Endothelial cell of umbilical vein (primary cell): ENCODE data around the gene MS4A4A. TPM values are rescaled to one million over a fixed set of nuclear protein-coding genes. Genes with fewer than 3 reads are reported as not detected.

ENCODE experiments used
- BruUV-seq: library from RNA; stranded (reverse); fragments of 400-500 nt; replicated peaks from 2 replicates; lab custom pipeline; 2021; lab: Mats Ljungman, UMichigan
- CTCF ChIA-PET: fragments of 300-600, 350-600 bp; sonication (Branson Sonifier 250); formaldehyde crosslinking; loops from one replicate; lab custom pipeline; 2021; ENCODE audit warnings: antibody characterized with exemption, inconsistent platforms; lab: Charles Lee
- POLR2A ChIA-PET: fragments of 300-600, 350-600 bp; sonication (Branson Sonifier 250); formaldehyde crosslinking; loops from one replicate; lab custom pipeline; 2021; ENCODE audit warnings: antibody characterized with exemption, inconsistent platforms; lab: Charles Lee
- DNase-seq: peaks from one replicate; pipeline ENCODE4 v3.0.0-alpha.2; 2011; ENCODE audit warnings: low read depth, low spot score
- FAIRE-seq: peaks from 2 replicates; lab custom pipeline; 2011; peaks lifted over from hg19 to GRCh38; lab: Jason Lieb, UNC
- H2AFZ ChIP-seq: 2 replicates; pipeline ENCODE4 v1.6.0; 2012; ENCODE audit warnings: low read depth, low read length, control low read depth, inconsistent platforms
- H3K27ac ChIP-seq: 2 replicates; pipeline ENCODE4 v1.5.1; 2011; ENCODE audit warnings: low read depth, mild to moderate bottlenecking, control low read depth, low read length, moderate library complexity; ENCODE audit not compliant: insufficient read depth
- H3K27me3 ChIP-seq, 2 experiments: 2 replicates each; pipeline versions ENCODE4 v1.6.0 to v1.6.1; 2011; ENCODE audit warnings: low read length in 2 of 2, mixed read lengths in 1 of 2; ENCODE audit not compliant: control insufficient read depth in 2 of 2, insufficient read depth in 2 of 2
- H3K36me3 ChIP-seq, 2 experiments: 2 replicates in 1 of 2; 3 replicates in 1 of 2; pipeline ENCODE4 v1.5.1; 2011; ENCODE audit warnings: low read length in 2 of 2, mild to moderate bottlenecking in 1 of 2, moderate library complexity in 1 of 2; ENCODE audit not compliant: control insufficient read depth in 2 of 2, insufficient read depth in 2 of 2; ENCODE audit errors: extremely low read depth in 1 of 2
- H3K4me1 ChIP-seq: 3 replicates; pipeline ENCODE4 v1.5.1; 2011; ENCODE audit warnings: mild to moderate bottlenecking, low read length; ENCODE audit not compliant: control insufficient read depth, insufficient read depth; ENCODE audit errors: extremely low read depth
- H3K4me2 ChIP-seq: 2 replicates; pipeline ENCODE4 v1.6.1; 2011; ENCODE audit warnings: low read length, control low read depth, mixed read lengths; ENCODE audit not compliant: insufficient read depth
- H3K4me3 ChIP-seq, 3 experiments: fragments of 200-600 bp in 1 of 3; sonication (generic), shearing (Covaris generic) in 1 of 3; replicated peaks in 1 of 3; 2 replicates each; pipeline ENCODE4 v1.5.1; 2011 to 2016; ENCODE audit warnings: control low read depth in 3 of 3, low read length in 3 of 3, mild to moderate bottlenecking in 2 of 3, inconsistent platforms in 1 of 3, low read depth in 1 of 3, moderate library complexity in 1 of 3; ENCODE audit not compliant: insufficient read depth in 1 of 3
- H3K79me2 ChIP-seq: 2 replicates; pipeline ENCODE4 v1.6.0; 2012; ENCODE audit warnings: low read length, inconsistent platforms; ENCODE audit not compliant: control insufficient read depth, insufficient read depth
- H3K9ac ChIP-seq: replicated peaks from 2 replicates; pipeline ENCODE3; 2011; ENCODE audit warnings: low read length, control low read depth; ENCODE audit not compliant: insufficient read depth; ENCODE audit errors: extremely low read depth
- H3K9me1 ChIP-seq: replicated peaks from 3 replicates; pipeline ENCODE4 v1.6.0; 2011; ENCODE audit warnings: mild to moderate bottlenecking, low read length; ENCODE audit not compliant: control insufficient read depth, insufficient read depth; ENCODE audit errors: extremely low read depth
- H3K9me3 ChIP-seq: replicated peaks from 2 replicates; pipeline ENCODE4 v1.5.1; 2012; ENCODE audit warnings: low read length, inconsistent platforms; ENCODE audit not compliant: control insufficient read depth, insufficient read depth
- H4K20me1 ChIP-seq: replicated peaks from 2 replicates; pipeline ENCODE3; 2011; ENCODE audit warnings: mild to moderate bottlenecking, low read length; ENCODE audit not compliant: control insufficient read depth, insufficient read depth; ENCODE audit errors: extremely low read depth
- EZH2 ChIP-seq: IDR thresholded peaks from 2 replicates; pipeline ENCODE4 v1.6.1; 2012; ENCODE audit warnings: borderline replicate concordance, low read depth, mild to moderate bottlenecking, moderate library complexity, low read length, inconsistent platforms; ENCODE audit not compliant: severe bottlenecking
- FOS ChIP-seq: IDR thresholded peaks from 2 replicates; pipeline ENCODE4 v1.6.1; 2011; ENCODE audit warnings: mild to moderate bottlenecking, low read length, moderate library complexity, borderline replicate concordance; ENCODE audit not compliant: insufficient read depth
- GATA2 ChIP-seq: IDR thresholded peaks from 2 replicates; pipeline ENCODE4 v1.7.0; 2011; ENCODE audit warnings: low read depth, mild to moderate bottlenecking, moderate library complexity, mixed read lengths, low read length; ENCODE audit not compliant: insufficient read length, insufficient read depth
- JUN ChIP-seq: IDR thresholded peaks from 2 replicates; pipeline ENCODE4 v1.6.1; 2011; ENCODE audit warnings: borderline replicate concordance, low read depth; ENCODE audit not compliant: insufficient read length, insufficient read depth
- MAX ChIP-seq: IDR thresholded peaks from 2 replicates; pipeline ENCODE4 v1.6.1; 2011; ENCODE audit not compliant: insufficient read depth, insufficient read length
- MYC ChIP-seq: IDR thresholded peaks from one replicate; pipeline ENCODE4 v1.6.1; 2011; ENCODE audit warnings: mild to moderate bottlenecking, low read depth, low read length
- POLR2A ChIP-seq: IDR thresholded peaks from 2 replicates; pipeline ENCODE4 v1.6.1; 2012; ENCODE audit warnings: low read depth, mild to moderate bottlenecking, control low read depth, low read length
- POLR2AphosphoS5 ChIP-seq: IDR thresholded peaks from 2 replicates; pipeline ENCODE4 v1.6.1; 2012; ENCODE audit warnings: low read depth, mild to moderate bottlenecking, control low read depth, low read length, moderate library complexity; ENCODE audit not compliant: insufficient read depth
- dilution Hi-C: fragments of 300-500 bp; cut with MboI; formaldehyde crosslinking; loops from one replicate; pipeline ENCODE4 v1.15.0; 2019; ENCODE audit warnings: low sequenced_read_pairs; ENCODE audit not compliant: extremely low pct_ligation_motif_present
- intact Hi-C: fragments of 100-400 bp; cut with micrococcal nuclease; formaldehyde crosslinking; loops from one replicate; pipeline ENCODE4 v1.10.0; 2022
- polyA plus RNA-seq, 4 experiments: library from polyadenylated mRNA; depleted of rRNA in 3 of 4; stranded (reverse) in 3 of 4; unstranded in 1 of 4; fragments of >200 nt; gene quantifications; 2 replicates each; pipeline versions ENCODE4 v1.2.1 to v1.2.3, GENCODE V29; 2011 to 2012; ENCODE audit warnings: missing spikeins in 1 of 4
- total RNA-seq: library from RNA; stranded (reverse); gene quantifications from 2 replicates; pipeline ENCODE4 v1.2.3, GENCODE V29; 2021
- TF ChIP-seq, protein P1 (sequence below), 2 donors: IDR thresholded peaks; 1 replicate in 1 of 2; 2 replicates in 1 of 2; pipeline ENCODE4 v1.5.1; 2011; ENCODE audit warnings: low read length in 2 of 2, mild to moderate bottlenecking in 2 of 2, moderate library complexity in 2 of 2, control low read depth in 1 of 2, inconsistent platforms in 1 of 2, low read depth in 1 of 2; ENCODE audit not compliant: insufficient read depth in 1 of 2; ENCODE audit errors: extremely low read depth in 1 of 2

The MS4A4A gene
- total and polyA plus RNA-seq, 2 donors (not counting 3 experiments of a cell fraction or from before 2014, with no cell fraction given) = 0.19 TPM; not detected in 1

DNA sequence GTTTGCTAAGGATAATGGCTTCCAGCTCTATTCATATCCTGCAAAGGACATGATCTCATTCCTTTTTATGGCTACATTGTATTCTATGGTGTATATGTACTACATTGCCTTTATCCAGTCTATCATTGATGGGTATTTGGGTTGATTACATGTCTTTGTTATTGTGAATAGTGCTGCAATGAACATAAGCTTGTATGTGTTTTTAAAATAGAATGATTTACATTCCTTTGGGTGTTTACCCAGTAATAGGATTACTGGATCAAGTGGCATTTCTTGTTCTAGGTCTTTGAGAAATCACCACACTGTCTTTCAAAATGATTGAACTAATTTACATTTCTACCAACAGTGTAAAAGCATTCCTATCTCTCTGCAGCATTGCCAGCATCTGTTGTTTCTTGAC, 40.6 kb downstream of the MS4A4A start:
- POLR2A ChIA-PET = no interaction called here
- FAIRE-seq = no peak

DNA sequence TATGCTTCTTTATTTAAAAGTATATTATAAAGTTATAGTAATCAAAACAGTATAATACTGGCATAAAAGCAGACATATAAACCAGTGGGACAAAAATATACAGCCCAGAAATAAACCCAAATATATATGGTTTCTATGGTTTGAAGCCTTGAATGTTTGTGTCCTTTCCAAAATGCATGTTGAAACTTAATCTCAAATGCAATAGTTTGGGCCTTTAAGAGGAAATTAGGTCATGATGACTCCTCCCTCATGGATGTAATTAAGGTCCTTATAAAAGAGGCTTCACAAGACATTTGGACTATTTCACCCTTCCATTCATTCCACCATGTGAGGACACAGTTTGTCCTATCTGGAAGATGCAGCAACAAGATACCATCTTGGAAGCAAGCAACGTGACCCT, 46.5 kb downstream of the MS4A4A start, which contains the start of gene MS4A6E:
MS4A6E (plus strand) TSS at position 301 of the 400 bp plus-strand sequence. CDS start 7,641 bp downstream, outside the sequence.
- no peaks in the 10 kb centered on the region for H3K4me1 ChIP-seq
- H3K9me3 ChIP-seq = no peaks in the 10 kb centered on the region
- H2AFZ ChIP-seq = no peak within 1 kb of the TSS
- no peaks in the 10 kb centered on the region for H3K79me2 ChIP-seq
- FAIRE-seq = no peak
- intact Hi-C loops = no loop called here
- H3K9me1 ChIP-seq = no peaks in the 10 kb centered on the region
- no peak within 1 kb of the TSS for H3K4me2 ChIP-seq
- CTCF ChIA-PET = no interaction called here
- TF ChIP-seq FOS = no peak
- TF ChIP-seq EZH2 = no peak
- no peak for TF ChIP-seq MYC
- TF ChIP-seq MAX = no peak
- TF ChIP-seq JUN = no peak
- TF ChIP-seq, protein P1, sequence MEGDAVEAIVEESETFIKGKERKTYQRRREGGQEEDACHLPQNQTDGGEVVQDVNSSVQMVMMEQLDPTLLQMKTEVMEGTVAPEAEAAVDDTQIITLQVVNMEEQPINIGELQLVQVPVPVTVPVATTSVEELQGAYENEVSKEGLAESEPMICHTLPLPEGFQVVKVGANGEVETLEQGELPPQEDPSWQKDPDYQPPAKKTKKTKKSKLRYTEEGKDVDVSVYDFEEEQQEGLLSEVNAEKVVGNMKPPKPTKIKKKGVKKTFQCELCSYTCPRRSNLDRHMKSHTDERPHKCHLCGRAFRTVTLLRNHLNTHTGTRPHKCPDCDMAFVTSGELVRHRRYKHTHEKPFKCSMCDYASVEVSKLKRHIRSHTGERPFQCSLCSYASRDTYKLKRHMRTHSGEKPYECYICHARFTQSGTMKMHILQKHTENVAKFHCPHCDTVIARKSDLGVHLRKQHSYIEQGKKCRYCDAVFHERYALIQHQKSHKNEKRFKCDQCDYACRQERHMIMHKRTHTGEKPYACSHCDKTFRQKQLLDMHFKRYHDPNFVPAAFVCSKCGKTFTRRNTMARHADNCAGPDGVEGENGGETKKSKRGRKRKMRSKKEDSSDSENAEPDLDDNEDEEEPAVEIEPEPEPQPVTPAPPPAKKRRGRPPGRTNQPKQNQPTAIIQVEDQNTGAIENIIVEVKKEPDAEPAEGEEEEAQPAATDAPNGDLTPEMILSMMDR (IDR thresholded peaks at IDR 0.05; ENCODE audit: extremely low read depth in 1 of 2, insufficient read depth in 1 of 2, low read depth in 1 of 2, low read length in 2 of 2) = no peak
- no peak for TF ChIP-seq POLR2AphosphoS5
- no peak for TF ChIP-seq GATA2
- no peak for TF ChIP-seq POLR2A
- POLR2A ChIA-PET = no interaction called here
- no peaks in the 10 kb centered on the region for H3K36me3 ChIP-seq
- no peak within 1 kb of the TSS for H3K4me3 ChIP-seq
- no peaks in the 10 kb centered on the region for H4K20me1 ChIP-seq
- DNase-seq = no peak
- H3K9ac ChIP-seq = no peak within 1 kb of the TSS
- no TSS peak for BruUV-seq
- H3K27ac ChIP-seq = no peak within 1 kb of the TSS
- dilution Hi-C loops = no loop called here
- H3K27me3 ChIP-seq = no peaks in the 10 kb centered on the region

More for the DNA sequence above, 40.6 kb downstream of the MS4A4A start:
- H3K36me3 ChIP-seq = no peaks in the 10 kb centered on the region
- H3K4me1 ChIP-seq = no peaks in the 10 kb centered on the region
- no peak for DNase-seq
- no peaks in the 10 kb centered on the region for H3K9me3 ChIP-seq
- CTCF ChIA-PET = interaction anchor here (1.8 to 3.1 kb wide), 2 partner anchors 13 to 42 kb away, joined by 5 to 13 read pairs; no protein-coding TSS in a partner anchor
- H4K20me1 ChIP-seq = no peaks in the 10 kb centered on the region
- H3K27me3 ChIP-seq = no peaks in the 10 kb centered on the region
- dilution Hi-C loops = no loop called here
- no peak overlapping the region for H2AFZ ChIP-seq
- H3K4me3 ChIP-seq = no peak overlapping the region
- H3K27ac ChIP-seq = no peak overlapping the region
- no peaks in the 10 kb centered on the region for H3K79me2 ChIP-seq
- intact Hi-C loops = no loop called here
- no peaks in the 10 kb centered on the region for H3K9me1 ChIP-seq
- BruUV-seq = no TSS peak
- no peak overlapping the region for H3K4me2 ChIP-seq
- TF ChIP-seq POLR2A = no peak
- no peak overlapping the region for H3K9ac ChIP-seq
